ENCODE data around the gene DROSHA.

DROSHA gene

DNA sequence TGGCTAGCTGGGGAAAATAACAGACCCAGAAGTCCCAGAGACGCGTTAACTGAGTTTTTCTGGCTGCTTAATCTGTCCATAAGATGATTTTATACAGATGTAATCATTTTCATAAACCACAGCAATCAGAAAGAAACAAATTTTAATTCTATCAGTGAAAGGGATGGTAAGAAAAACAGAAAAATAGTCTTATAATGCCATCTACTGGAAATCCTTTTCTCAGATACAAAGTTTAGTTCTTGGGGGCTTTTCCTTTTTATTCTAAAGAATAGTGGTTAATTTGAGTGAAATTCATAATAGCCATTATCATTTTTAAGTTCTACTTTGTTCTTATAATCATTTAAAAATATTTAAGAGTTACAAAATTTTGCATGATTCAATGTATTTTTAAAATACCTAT, 44.4 kb downstream of the DROSHA start:
- no peaks in the 10 kb centered on the region for H3K4me1 Mint-ChIP-seq
- no peak overlapping the region for H3K4me3 Mint-ChIP-seq
- peaks cover 70% of the 10 kb centered on the region for H3K36me3 Mint-ChIP-seq
- no peaks in the 10 kb centered on the region for H3K27me3 Mint-ChIP-seq
- H3K27ac Mint-ChIP-seq, result no peak overlapping the region
- H3K9me3 Mint-ChIP-seq, result no peaks in the 10 kb centered on the region
- no peak for ATAC-seq

DNA sequence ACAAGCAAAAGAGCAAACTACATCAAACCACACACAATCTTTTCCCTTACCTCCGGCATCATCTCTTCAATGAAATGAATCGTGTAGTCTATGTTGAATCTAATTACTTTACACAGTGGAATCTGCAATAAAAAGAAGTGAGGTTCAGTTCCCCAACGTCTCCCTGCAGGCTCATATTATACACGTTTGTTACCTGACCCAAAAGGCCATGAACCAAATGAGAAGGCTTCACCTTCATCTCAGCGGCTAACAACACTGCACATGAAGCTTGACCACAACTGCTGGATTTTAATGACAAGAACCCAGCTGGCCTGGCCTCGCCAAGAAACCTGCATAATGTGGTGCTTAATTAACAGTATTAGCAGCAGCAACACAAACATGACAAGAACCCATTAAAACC, 45.5 kb downstream of the DROSHA start:
- Mint-ChIP-seq H3K4me3 (no peak overlapping the region), H3K36me3 (peaks cover 74% of the 10 kb centered on the region), H3K27me3 (no peaks in the 10 kb centered on the region), H3K27ac (no peak overlapping the region), H3K4me1 (no peaks in the 10 kb centered on the region), H3K9me3 (no peaks in the 10 kb centered on the region)
- ATAC-seq, result no peak

DNA sequence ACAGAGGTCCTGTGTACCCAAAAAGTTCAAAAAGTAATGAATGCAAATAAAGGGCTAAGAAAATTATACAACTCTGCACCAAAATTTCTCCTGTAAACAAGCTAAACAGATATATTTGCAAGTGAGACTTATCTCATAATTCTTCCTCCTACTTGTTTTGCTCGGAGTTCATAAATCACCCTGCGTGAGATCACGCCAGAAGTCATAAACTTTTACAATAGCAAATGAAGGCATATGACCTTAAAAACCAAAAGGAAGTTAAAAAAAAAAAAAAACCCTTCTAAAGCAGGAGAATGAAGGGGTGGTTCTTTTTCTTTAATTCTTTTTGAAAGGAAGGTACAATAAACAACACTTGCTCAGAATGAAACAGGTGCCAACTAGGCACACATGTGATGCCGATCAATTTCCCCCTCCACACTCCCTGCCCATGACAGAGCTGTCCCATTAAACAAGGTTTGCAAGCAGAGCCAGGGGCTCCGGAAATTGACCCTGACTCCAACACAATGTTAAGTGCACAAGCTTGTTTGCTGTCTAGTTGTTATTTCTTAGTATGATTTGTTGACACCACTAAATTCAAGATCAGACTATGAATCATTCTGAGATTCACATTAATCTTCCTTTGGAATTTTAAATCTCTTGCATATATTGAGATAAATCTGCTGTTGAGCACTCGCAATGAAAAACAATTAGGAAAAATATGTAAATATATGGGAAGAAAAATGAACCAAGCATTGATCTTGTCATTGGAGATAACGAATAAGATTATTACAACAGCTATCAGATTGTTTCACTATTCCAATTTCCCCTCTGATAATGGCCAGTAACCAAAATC, 46.3 kb downstream of the DROSHA start:
- no peak for ATAC-seq
- H3K36me3 Mint-ChIP-seq, result peaks cover 75% of the 10 kb centered on the region
- no peaks in the 10 kb centered on the region for H3K27me3 Mint-ChIP-seq
- no peak overlapping the region for H3K4me3 Mint-ChIP-seq
- no peaks in the 10 kb centered on the region for H3K4me1 Mint-ChIP-seq
- no peak overlapping the region for H3K27ac Mint-ChIP-seq
- H3K9me3 Mint-ChIP-seq, result no peaks in the 10 kb centered on the region

DNA sequence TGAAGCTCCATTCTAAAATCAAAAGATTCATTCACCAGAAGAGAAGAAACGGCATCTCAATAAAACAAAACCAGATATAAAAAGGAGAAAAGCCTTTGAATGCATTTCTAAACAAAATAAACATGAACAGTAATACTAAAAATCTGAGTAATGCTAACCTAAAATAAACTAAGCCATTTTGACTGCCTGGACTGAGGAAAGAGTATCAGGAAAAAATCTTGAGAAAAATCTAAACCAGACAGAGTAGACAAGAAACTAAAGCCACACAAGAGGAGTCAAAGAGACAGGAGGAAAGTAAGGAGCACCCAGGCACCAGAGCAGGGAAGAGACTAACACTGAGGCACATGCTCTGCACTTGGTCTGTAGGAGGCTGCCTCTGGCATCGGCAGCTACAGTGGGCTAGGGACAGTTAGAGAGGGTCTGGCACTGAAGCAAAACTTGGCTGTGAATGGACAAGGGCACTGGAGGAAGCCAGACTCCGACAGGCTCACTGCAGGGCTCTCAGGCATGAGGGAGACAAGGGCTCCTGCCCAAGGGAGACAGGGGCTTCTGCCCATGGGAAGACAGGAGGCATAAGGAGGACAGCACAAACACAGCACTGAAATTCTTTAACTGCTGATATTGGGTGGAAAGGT, 50.2 kb downstream of the DROSHA start:
- H3K4me1 Mint-ChIP-seq, result no peaks in the 10 kb centered on the region
- H3K9me3 Mint-ChIP-seq, result no peaks in the 10 kb centered on the region
- no peaks in the 10 kb centered on the region for H3K27me3 Mint-ChIP-seq
- peaks cover 47% of the 10 kb centered on the region for H3K36me3 Mint-ChIP-seq
- H3K27ac Mint-ChIP-seq, result no peak overlapping the region
- no peak overlapping the region for H3K4me3 Mint-ChIP-seq
- no peak for ATAC-seq

DNA sequence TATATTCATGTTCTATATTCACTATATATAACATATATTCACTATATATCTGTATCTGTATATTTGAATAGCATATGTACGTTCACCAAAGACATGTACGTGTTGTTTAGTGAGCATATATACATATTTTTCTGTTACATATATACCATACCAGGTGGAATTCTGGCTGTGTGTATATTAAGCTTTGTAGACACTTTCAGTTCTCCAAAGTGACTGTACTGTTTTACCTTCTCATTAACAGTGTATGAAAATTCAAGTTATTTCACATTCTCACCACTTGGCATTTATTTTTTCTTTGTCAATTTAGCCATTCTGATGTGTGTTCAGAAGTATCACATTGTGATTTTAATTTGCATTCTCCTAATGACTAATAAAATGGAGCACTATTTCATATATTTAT, 52.2 kb downstream of the DROSHA start:
- Mint-ChIP-seq H3K27ac (no peak overlapping the region), H3K4me3 (no peak overlapping the region), H3K27me3 (no peaks in the 10 kb centered on the region), H3K9me3 (no peaks in the 10 kb centered on the region), H3K4me1 (no peaks in the 10 kb centered on the region), H3K36me3 (peaks cover 53% of the 10 kb centered on the region)
- no peak for ATAC-seq

DNA sequence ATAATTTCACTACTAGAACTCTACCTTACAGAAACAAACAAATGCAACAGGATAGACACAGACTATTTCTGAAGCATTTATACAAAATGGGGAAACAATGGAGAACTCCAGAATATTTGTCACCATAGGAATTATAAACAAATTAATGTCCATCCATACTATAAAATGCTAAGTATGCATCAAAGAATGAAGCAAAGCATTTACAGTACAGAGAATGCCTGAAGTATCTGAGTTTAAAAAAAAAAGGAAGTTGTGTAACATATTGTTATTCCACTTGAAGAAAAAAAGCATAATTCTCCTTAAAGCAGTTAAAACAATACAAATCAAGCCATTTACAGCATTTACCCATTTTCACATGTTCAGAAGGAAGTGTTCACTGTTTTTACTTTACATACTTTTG, 53.0 kb downstream of the DROSHA start:
- no peak for ATAC-seq
- Mint-ChIP-seq H3K4me1 (no peaks in the 10 kb centered on the region), H3K36me3 (peaks cover 51% of the 10 kb centered on the region), H3K27me3 (no peaks in the 10 kb centered on the region), H3K4me3 (no peak overlapping the region), H3K9me3 (no peaks in the 10 kb centered on the region), H3K27ac (no peak overlapping the region)

DNA sequence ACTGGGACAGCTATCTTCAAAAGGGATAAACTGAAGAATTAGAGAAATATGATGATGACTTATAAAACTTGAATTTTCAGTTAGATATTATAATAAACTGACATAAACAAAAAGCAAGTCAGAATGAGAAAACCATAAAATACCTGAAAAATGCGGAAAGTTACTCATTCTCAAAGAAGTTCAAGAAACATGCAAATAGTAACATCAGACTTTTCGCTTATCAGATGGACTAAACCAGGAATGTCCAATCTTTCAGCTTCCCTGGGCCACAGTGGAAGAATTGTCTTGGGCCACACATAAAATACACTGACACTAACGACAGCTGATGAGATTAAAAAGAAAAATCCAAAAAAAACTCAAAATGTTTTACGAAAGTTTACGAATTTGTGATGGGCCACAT, 53.9 kb downstream of the DROSHA start:
- H3K4me3 Mint-ChIP-seq, result no peak overlapping the region
- no peaks in the 10 kb centered on the region for H3K9me3 Mint-ChIP-seq
- no peak for ATAC-seq

DNA sequence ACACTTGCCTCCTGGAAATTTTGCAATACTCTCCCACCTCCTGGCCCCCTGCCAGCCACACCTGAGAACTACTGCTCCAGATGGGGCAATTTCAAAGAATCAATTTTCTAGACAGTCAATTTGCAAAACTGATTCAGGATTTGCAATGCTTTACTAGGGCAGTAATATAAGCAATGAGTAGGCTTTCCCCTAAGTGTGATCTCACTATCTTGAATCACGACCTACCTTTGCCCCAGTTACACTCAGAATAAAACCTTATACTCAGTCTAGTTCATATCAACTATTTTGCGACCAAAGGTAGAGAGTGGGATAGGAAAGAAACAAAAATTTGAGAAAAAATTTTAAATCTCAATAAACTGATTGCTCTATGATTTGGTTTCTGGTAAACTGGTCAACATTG, 54.4 kb downstream of the DROSHA start:
- Mint-ChIP-seq H3K27me3 (no peaks in the 10 kb centered on the region), H3K36me3 (peaks cover 55% of the 10 kb centered on the region), H3K4me3 (no peak overlapping the region), H3K9me3 (no peaks in the 10 kb centered on the region), H3K4me1 (no peaks in the 10 kb centered on the region), H3K27ac (no peak overlapping the region)
- no peak for ATAC-seq

More for the DNA sequence above, 53.9 kb downstream of the DROSHA start:
- Mint-ChIP-seq H3K4me1 (no peaks in the 10 kb centered on the region), H3K27me3 (no peaks in the 10 kb centered on the region), H3K27ac (no peak overlapping the region), H3K36me3 (peaks cover 51% of the 10 kb centered on the region)

DNA sequence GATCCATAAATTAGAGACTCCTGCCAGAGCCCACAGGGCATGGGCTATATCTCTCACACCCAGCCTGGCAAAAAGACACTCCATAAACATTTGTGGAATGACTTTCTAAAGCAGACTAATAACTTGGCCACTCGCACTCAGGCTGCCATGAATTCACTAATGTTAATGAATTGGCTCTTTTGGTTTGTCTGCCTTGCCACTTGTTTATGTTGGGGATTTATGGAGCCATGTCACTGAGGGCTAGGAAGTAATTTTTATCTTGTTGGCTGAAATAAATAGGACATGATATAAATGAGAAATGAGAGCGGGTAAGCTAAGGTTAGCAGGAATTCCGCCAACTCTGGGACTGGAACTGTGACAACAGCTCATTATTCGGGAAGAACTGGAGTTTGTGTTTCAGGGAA, 55.2 kb downstream of the DROSHA start:
- H3K4me3 Mint-ChIP-seq, result no peak overlapping the region
- no peaks in the 10 kb centered on the region for H3K9me3 Mint-ChIP-seq
- H3K27ac Mint-ChIP-seq, result no peak overlapping the region
- peaks cover 55% of the 10 kb centered on the region for H3K36me3 Mint-ChIP-seq
- H3K27me3 Mint-ChIP-seq, result no peaks in the 10 kb centered on the region
- no peaks in the 10 kb centered on the region for H3K4me1 Mint-ChIP-seq
- no peak for ATAC-seq

DNA sequence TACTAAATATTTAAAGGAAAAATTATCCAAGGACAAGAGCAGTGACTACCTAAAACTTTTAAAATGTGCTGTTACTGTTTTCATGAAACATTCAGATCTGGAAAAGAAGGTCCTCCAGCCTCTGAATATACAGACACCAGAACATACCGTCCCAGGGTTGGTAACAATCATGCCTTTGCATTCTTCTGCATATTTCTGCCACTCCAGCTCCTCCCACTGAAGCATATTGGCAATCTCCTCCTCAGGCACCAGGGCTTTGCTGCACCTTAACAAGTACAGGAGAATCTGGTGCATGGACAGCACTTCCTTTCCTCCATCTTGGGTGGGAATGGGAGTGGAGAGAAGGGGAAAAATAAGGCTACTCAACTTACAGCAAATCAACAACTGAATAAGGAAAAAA, 60.0 kb downstream of the DROSHA start:
- H3K27me3 Mint-ChIP-seq, result no peaks in the 10 kb centered on the region
- H3K27ac Mint-ChIP-seq, result no peak overlapping the region
- H3K4me1 Mint-ChIP-seq, result no peaks in the 10 kb centered on the region
- H3K4me3 Mint-ChIP-seq, result no peak overlapping the region
- H3K9me3 Mint-ChIP-seq, result no peaks in the 10 kb centered on the region
- H3K36me3 Mint-ChIP-seq, result peaks cover 70% of the 10 kb centered on the region
- ATAC-seq, result no peak

DNA sequence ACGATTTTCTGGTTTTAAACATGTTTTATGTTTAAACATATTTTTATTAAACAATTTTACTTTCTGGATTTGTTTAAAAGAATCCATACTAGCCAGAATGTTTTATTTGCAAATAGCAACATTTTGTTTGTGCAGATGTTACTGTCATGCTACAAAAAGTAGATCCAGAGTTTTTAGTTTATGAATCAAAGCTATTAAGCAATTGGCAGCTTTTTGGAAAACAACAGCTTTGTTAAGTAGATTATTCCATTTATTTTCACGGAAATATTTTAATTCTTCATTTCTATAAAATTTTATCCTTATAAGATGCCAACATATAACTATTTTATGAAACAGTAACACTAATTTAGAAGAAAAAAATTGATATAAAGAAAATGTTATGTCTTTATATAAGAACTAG, 60.9 kb downstream of the DROSHA start:
- H3K4me3 Mint-ChIP-seq, result no peak overlapping the region
- peaks cover 70% of the 10 kb centered on the region for H3K36me3 Mint-ChIP-seq
- no peak for ATAC-seq
- no peaks in the 10 kb centered on the region for H3K27me3 Mint-ChIP-seq
- H3K4me1 Mint-ChIP-seq, result no peaks in the 10 kb centered on the region
- no peak overlapping the region for H3K27ac Mint-ChIP-seq
- no peaks in the 10 kb centered on the region for H3K9me3 Mint-ChIP-seq

DNA sequence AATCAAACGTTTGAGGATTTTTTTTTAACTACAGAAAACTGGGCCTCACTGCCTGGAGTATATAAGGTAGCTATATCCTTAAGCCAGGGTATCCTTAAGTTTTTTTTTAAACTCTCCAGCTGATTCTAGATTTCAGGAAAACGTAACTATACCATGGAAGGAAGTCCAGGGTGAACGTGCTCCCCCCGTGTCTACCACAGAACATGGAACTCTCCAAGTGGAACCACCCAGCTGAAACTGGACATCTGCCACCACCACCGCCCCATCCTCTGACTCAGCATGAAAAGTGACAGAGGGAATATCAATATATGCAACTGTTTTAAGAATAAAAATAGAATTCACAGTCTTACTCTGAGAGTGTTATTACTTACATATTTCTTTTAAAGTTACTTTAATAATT, 61.3 kb downstream of the DROSHA start:
- no peaks in the 10 kb centered on the region for H3K27me3 Mint-ChIP-seq
- H3K9me3 Mint-ChIP-seq, result no peaks in the 10 kb centered on the region
- peaks cover 70% of the 10 kb centered on the region for H3K36me3 Mint-ChIP-seq
- H3K27ac Mint-ChIP-seq, result no peak overlapping the region
- ATAC-seq, result no peak
- no peak overlapping the region for H3K4me3 Mint-ChIP-seq
- H3K4me1 Mint-ChIP-seq, result no peaks in the 10 kb centered on the region

DNA sequence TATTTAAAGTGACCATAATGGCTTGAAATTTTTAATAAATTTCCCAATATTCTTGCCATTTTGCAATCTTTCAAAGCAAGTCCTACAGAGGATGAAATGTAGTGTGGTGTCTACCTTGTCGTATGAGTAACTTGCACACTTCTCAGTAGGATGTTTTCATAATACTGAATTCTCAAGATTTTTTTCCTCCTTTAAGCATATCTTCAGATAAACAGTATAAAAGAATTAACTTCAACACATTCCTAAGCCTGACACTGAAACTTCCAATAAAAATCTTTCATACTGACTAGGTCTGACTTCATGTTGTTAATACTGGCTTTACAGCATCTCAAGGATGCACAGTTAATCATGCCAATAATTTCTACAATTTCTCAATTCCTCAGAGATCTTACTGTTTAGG, 62.0 kb downstream of the DROSHA start:
- Mint-ChIP-seq H3K4me3 (no peak overlapping the region), H3K27ac (no peak overlapping the region), H3K9me3 (no peaks in the 10 kb centered on the region), H3K27me3 (no peaks in the 10 kb centered on the region), H3K4me1 (no peaks in the 10 kb centered on the region), H3K36me3 (peaks cover 70% of the 10 kb centered on the region)
- no peak for ATAC-seq

DNA sequence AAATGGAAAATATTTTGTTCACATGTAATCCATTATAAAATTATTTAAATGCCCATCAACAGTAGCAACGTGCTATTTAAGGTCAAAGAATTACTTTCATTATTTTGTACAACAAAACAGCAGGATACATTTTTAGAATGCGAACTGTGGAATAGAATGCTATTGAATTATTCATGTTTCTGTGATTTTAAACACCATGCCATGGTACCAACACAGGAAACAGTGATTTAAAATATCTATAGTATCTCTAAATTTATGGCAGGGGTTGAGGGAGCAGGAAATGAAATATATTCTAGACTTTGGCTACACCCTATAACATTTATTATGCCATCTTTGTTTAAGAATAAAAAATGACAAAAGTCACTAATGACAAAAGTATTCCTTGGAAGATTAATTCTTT, 62.4 kb downstream of the DROSHA start:
- Mint-ChIP-seq H3K4me1 (no peaks in the 10 kb centered on the region), H3K36me3 (peaks cover 73% of the 10 kb centered on the region), H3K4me3 (no peak overlapping the region), H3K27me3 (no peaks in the 10 kb centered on the region), H3K27ac (no peak overlapping the region), H3K9me3 (no peaks in the 10 kb centered on the region)
- ATAC-seq, result no peak

DNA sequence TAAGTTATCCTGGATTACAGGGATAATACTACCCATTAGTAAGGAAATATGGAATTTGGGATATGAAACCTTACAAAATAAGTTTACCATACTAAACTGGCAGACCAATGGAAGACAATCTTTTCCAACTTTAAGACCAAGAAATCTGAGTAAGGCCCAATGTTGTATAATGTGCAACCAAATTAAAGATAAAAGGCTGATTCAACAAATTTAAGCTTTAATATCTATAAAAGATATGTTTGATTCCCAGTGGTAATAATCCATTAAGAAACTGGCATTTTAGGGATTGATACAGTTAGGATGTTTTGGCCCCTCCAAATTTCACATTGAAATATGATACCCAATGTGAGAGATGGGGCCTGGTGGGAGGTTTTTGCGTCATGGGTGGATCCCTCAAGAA, 66.6 kb downstream of the DROSHA start:
- H3K9me3 Mint-ChIP-seq, result peaks cover 11% of the 10 kb centered on the region
- no peaks in the 10 kb centered on the region for H3K4me1 Mint-ChIP-seq
- H3K27ac Mint-ChIP-seq, result no peak overlapping the region
- H3K36me3 Mint-ChIP-seq, result peaks cover 88% of the 10 kb centered on the region
- H3K27me3 Mint-ChIP-seq, result no peaks in the 10 kb centered on the region
- H3K4me3 Mint-ChIP-seq, result no peak overlapping the region
- ATAC-seq, result no peak

DNA sequence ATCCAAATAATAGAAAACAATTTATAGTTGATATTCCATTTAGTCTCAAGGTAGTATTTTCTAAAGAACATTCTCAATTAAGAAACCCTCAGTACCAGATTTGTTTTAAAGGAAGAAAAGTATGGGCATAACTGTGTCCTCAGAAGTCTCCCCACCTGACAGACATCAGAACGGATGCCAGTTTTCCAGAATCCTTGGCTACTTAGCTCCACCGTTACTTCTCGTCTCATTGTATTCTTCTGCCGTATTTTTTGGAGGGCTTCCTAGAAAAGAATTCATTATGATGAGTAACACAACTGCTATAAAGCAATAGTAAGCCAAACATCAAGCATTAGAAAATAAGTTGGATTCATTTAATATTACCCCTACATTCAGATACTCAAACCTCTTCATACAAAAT, 67.8 kb downstream of the DROSHA start:
- H3K36me3 Mint-ChIP-seq, result peaks cover 94% of the 10 kb centered on the region
- no peaks in the 10 kb centered on the region for H3K27me3 Mint-ChIP-seq
- peaks cover 18% of the 10 kb centered on the region for H3K9me3 Mint-ChIP-seq
- no peak for ATAC-seq
- H3K4me1 Mint-ChIP-seq, result no peaks in the 10 kb centered on the region
- no peak overlapping the region for H3K4me3 Mint-ChIP-seq
- H3K27ac Mint-ChIP-seq, result no peak overlapping the region
